ENCODE results near the gene TRDN. TPM values are rescaled to one million over a fixed set of nuclear protein-coding genes. Genes with fewer than 3 reads are reported as not detected.

The TRDN gene
- total RNA-seq, 1 donor from 2014 or later, result 0.12 TPM

- Mint-ChIP-seq H3K4me1 (ENCODE audit: low read depth) (no peaks in the 10 kb centered on the region), H3K4me3 (ENCODE audit: low read depth) (no peak overlapping the region), H3K36me3 (ENCODE audit: insufficient read depth) (no peaks in the 10 kb centered on the region), H3K9me3 (ENCODE audit: low read depth) (no peaks in the 10 kb centered on the region), H3K27ac (no peak overlapping the region), H3K27me3 (no peaks in the 10 kb centered on the region)
- TF ChIP-seq, protein P1, sequence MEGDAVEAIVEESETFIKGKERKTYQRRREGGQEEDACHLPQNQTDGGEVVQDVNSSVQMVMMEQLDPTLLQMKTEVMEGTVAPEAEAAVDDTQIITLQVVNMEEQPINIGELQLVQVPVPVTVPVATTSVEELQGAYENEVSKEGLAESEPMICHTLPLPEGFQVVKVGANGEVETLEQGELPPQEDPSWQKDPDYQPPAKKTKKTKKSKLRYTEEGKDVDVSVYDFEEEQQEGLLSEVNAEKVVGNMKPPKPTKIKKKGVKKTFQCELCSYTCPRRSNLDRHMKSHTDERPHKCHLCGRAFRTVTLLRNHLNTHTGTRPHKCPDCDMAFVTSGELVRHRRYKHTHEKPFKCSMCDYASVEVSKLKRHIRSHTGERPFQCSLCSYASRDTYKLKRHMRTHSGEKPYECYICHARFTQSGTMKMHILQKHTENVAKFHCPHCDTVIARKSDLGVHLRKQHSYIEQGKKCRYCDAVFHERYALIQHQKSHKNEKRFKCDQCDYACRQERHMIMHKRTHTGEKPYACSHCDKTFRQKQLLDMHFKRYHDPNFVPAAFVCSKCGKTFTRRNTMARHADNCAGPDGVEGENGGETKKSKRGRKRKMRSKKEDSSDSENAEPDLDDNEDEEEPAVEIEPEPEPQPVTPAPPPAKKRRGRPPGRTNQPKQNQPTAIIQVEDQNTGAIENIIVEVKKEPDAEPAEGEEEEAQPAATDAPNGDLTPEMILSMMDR (IDR thresholded peaks at IDR 0.05; ENCODE audit: unreplicated experiment), result no peak
- DNase-seq (ENCODE audit: low spot score, unreplicated experiment), result no peak
Observed at GRCh38 chr6:123343836-123344235, 292.9 kb downstream of the TRDN start.

DNA sequence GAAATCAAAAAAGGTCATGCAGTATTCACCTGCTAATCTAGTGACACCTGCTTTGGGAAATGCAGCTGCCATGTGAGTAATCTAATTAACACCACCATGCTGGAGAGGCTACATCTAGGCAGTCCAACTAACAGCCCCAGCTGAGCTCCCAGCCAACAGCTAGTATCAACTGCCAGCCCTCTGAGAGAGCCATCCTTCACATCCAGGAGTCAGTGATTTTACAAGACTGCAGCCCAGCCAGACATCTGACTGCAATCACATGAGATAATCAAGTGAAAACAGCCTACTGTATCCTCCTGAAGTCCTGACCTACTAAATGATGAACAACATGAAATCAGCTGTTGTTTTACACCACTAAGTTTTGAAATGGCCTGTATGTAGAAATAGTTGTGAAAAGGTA lies 298.4 kb downstream of the TRDN start:
- TF ChIP-seq, protein P1 (IDR thresholded peaks at IDR 0.05; ENCODE audit: unreplicated experiment), result no peak

DNA sequence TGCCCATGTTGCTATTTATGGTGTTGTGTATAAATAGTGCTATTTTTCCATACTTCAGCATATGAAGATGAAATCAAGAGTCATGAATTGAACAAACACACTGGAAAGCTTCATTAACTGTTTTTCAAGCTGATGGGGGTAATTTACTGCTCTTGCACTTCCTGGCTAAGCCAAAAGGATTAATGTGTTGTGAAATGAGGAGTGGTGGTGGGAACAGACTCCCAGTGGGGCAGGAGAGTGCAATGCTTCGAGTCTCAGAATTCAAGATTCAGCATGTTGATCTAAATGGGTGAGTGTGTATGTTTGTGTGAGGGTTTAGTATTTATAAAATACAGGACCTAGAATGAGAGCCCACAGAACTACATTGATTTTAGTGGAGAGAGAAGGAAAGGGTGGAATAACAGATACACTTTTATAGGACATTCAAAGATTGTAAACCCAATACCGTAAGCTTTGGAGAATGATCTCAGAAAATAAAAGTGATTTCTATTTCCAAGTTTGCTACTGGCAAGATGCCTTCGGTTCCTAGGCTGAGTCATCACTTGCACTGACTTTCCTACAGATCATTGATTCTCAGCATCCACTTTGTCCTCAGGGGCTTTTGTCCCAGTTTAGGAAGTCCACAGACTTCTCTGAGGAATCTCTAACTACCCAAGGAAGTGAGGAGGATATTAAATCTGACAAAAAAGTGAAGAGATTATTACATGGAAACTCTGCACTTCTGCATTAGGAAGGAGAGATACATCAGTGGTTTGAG lies 303.6 kb downstream of the TRDN start:
- DNase-seq (ENCODE audit: low spot score, unreplicated experiment), result no peak
- no peaks in the 10 kb centered on the region for H3K9me3 Mint-ChIP-seq (ENCODE audit: low read depth)
- TF ChIP-seq, protein P1 (IDR thresholded peaks at IDR 0.05; ENCODE audit: unreplicated experiment), result no peak
- no peak overlapping the region for H3K4me3 Mint-ChIP-seq (ENCODE audit: low read depth)
- H3K4me1 Mint-ChIP-seq (ENCODE audit: low read depth), result no peaks in the 10 kb centered on the region
- H3K36me3 Mint-ChIP-seq (ENCODE audit: insufficient read depth), result no peaks in the 10 kb centered on the region
- H3K27me3 Mint-ChIP-seq, result no peaks in the 10 kb centered on the region
- H3K27ac Mint-ChIP-seq, result no peak overlapping the region

More for the DNA sequence above, 298.4 kb downstream of the TRDN start:
- Mint-ChIP-seq H3K36me3 (ENCODE audit: insufficient read depth) (no peaks in the 10 kb centered on the region), H3K4me1 (ENCODE audit: low read depth) (no peaks in the 10 kb centered on the region), H3K27me3 (no peaks in the 10 kb centered on the region), H3K27ac (no peak overlapping the region), H3K4me3 (ENCODE audit: low read depth) (no peak overlapping the region), H3K9me3 (ENCODE audit: low read depth) (no peaks in the 10 kb centered on the region)
- DNase-seq (ENCODE audit: low spot score, unreplicated experiment), result no peak

- H3K4me1 Mint-ChIP-seq (ENCODE audit: low read depth), result no peaks in the 10 kb centered on the region
- H3K27me3 Mint-ChIP-seq, result no peaks in the 10 kb centered on the region
- TF ChIP-seq, protein P1 (IDR thresholded peaks at IDR 0.05; ENCODE audit: unreplicated experiment), result no peak
- H3K9me3 Mint-ChIP-seq (ENCODE audit: low read depth), result no peaks in the 10 kb centered on the region
- H3K27ac Mint-ChIP-seq, result no peak overlapping the region
- H3K4me3 Mint-ChIP-seq (ENCODE audit: low read depth), result no peak overlapping the region
- H3K36me3 Mint-ChIP-seq (ENCODE audit: insufficient read depth), result no peaks in the 10 kb centered on the region
- no peak for DNase-seq (ENCODE audit: low spot score, unreplicated experiment)
Observed at GRCh38 chr6:123332070-123332469, 304.7 kb downstream of the TRDN start.

DNA sequence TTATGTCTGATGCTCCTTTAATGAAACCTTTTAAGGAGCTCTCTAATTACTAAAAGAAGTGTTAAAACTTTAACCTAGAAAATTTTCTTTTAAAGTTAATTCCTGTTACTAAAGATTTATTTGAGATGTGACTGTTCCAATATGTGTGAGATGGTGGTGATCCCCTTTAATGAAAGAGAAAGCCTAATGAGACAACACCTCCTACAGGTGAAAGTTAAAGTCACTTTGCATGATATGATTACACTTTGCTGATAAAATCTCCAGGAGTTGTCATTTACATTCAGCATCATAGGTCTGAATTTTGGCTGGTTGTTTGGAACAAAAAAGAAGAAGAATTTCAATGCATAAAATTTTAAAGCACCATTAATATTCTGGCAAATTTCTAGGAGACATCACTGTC lies 307.4 kb downstream of the TRDN start:
- no peak overlapping the region for H3K4me3 Mint-ChIP-seq (ENCODE audit: low read depth)
- H3K9me3 Mint-ChIP-seq (ENCODE audit: low read depth), result no peaks in the 10 kb centered on the region
- TF ChIP-seq, protein P1 (IDR thresholded peaks at IDR 0.05; ENCODE audit: unreplicated experiment), result no peak
- no peaks in the 10 kb centered on the region for H3K4me1 Mint-ChIP-seq (ENCODE audit: low read depth)
- no peak overlapping the region for H3K27ac Mint-ChIP-seq
- H3K27me3 Mint-ChIP-seq, result no peaks in the 10 kb centered on the region
- DNase-seq (ENCODE audit: low spot score, unreplicated experiment), result no peak
- H3K36me3 Mint-ChIP-seq (ENCODE audit: insufficient read depth), result no peaks in the 10 kb centered on the region
